HPDE6-E6E7 (cell line): ENCODE data around the gene SNX33.
A peak's percentile ranks its signal among the peaks of the same experiment; 100 is the strongest.
"Not testable (repeated sequence)": the region's sequence is repeated elsewhere in the genome, so short reads cannot be mapped to it uniquely, and the experiment has no call there.

Experiments used
- DNase-seq: peaks from one replicate; pipeline ENCODE4 v3.0.0; 2011; ENCODE audit warnings: missing footprints; ENCODE audit errors: extremely low spot score

The SNX33 gene, protein sequence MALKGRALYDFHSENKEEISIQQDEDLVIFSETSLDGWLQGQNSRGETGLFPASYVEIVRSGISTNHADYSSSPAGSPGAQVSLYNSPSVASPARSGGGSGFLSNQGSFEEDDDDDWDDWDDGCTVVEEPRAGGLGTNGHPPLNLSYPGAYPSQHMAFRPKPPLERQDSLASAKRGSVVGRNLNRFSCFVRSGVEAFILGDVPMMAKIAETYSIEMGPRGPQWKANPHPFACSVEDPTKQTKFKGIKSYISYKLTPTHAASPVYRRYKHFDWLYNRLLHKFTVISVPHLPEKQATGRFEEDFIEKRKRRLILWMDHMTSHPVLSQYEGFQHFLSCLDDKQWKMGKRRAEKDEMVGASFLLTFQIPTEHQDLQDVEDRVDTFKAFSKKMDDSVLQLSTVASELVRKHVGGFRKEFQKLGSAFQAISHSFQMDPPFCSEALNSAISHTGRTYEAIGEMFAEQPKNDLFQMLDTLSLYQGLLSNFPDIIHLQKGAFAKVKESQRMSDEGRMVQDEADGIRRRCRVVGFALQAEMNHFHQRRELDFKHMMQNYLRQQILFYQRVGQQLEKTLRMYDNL

DNA sequence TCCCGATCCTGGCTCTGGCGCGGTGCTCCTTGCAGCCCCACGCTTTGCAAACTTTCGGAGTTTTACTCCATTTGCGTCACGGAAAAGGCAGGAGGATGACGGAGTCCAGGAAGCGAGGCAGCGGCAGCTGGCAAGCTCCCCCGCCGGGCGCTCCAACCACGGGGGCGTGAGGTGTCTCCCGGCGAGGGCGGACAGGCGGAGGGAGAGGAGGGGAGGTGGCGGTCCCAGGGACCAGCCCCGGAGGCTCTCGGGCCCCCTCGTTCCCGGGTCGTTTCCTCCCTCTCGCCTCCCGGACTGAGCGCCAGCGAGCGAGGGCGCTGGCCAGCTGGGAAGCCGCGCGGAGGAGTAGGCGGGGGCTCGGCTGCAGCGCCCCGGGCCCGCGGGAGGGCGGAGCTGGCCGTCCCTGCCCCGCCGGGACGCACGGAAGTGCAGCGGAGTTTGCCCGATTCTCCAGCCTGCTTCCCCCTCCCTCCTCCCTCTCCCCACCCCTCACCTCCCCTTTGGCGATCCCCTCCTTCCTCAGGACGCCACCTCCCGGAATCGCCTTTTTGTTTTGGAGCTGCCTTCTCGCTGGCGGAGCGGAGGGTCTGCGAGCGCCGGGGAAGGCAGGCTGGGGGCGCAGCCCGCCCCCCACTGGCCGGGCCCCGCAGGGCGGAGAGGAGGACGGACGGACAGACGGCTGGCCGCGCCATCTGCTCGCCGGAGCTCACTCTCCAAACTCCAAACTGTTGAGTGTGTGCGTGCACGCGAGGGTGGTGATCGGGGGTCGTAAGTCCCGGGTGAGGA lies at the start of gene SNX33:
Gene SNX33, plus strand, starts transcription at position 543 of the 786 bp plus-strand sequence. CDS start 1,191 bp downstream, outside the sequence.
- peak; percentile 71 for DNase-seq

DNA sequence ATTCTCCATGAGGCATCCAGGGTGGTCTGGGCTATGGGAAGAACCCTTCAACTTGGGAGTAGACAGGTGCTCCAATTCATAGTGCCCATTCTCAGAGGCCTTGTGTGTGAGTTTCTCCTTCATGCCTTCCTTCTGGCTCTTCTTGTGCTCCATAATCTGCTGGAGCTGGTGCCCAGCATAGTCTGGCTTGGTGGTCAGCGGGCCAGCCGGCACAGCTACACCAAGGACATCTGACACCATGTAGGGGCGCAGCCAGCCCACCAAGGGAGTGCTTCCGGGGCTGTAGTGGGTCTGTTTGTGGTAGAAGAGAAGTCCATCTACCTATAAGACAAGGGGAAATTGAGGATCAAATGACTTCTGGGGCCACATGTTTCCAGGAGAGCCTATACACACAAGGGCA lies 49.4 kb upstream of the SNX33 start:
- DNase-seq = no peak

DNA sequence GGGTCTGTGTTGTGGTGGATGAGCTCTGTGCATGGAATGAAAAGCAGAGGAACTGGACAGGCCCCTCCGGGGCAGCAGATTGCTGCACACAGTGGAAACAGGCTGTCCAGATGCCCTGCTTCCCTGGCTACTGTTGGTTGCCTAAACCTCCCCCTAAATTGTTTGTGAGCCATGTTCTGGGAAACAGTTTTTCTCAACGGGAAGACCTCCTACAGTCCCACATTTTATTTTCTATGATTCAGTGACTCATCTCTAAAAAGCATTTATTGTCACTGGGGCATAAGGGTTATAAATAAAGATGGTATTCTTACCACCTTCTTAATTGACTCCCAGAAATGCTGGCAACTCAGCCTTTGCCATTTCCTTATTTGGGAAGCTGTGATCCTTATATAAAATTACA lies 48.3 kb upstream of the SNX33 start:
- no peak for DNase-seq

DNA sequence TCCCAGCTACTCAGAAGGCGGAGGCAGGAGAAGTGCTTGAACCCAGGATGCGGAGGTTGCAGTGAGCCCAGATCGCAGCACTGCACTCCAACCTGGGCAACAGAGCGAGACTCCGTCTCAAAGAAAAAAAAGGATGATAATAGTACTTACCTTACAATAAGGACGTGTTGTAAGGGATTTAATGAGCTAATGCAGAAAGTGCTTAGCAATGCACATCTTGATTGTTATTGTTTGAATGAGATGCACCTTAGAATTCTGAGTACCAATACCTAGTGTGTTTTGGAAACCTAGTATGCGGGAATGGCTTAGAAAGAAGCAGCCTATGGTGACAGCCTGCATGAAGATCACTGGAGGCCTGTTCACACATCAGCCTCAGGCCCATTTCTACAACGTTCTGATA lies 41.7 kb upstream of the SNX33 start:
- no peak for DNase-seq

DNA sequence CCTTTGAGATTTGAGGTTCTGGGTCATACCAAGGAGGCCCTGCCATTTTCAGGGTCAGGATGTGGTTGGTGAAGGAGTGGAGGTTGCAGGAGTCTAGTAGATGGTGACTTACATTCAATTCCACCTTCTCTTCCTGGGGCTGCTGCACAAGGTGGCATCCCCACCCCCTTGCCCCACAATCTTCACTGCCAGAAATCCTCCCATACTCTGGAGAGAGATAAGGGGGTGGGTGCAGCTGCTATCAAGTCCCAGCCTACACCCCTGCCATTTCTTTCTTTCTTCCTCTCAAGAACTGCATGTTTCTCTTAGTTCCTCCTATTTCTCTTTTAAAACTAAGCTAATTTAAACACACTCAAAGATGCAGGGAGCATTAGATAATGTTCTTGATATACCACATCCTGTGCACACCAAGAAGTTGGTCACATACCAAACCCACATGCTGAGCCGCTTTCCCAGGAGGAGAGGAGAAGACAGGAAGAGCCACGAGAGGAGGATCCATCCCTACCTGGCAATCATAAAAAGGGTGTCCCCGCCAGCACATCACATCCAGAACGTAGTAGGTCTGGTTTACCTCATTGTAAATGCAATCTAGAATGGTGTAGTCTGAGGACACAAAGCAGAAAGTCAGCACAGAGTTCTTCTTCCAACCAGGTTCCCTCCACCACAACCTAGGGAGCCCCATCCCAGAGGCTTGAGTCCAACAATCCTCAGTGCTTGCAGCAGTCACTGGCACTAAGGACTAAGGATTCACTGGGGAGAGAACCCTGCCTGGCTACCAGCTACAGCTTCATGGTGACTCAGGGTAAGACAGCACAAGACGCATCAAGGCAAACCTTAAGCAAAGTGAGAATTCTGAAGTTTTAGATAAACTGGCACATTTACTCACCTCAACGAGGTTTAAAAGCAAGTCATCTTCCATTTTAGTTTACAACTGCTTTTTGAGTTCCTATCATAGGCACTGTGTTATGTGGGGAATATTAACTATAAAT lies 40.7 kb upstream of the SNX33 start:
- DNase-seq = no peak

DNA sequence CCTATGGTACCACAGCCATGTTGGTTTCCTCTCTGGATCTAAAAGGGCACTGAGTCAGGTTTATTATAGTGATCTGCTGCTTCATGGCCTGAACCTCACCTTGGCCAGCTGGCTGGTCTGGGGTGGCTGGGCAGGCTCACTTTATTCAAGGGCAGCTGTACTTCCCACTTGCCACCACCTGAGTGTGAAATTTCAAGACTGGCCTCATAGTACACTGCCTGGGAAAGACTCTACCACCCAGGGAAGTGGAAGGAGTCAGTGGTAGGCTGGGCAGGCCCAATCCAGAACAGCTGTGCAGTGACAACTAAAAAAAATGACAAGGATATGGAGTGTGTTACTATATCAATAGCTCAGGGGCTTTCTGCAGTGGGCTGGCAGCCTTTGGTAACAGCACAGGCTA lies 30.9 kb upstream of the SNX33 start:
- DNase-seq = no peak

DNA sequence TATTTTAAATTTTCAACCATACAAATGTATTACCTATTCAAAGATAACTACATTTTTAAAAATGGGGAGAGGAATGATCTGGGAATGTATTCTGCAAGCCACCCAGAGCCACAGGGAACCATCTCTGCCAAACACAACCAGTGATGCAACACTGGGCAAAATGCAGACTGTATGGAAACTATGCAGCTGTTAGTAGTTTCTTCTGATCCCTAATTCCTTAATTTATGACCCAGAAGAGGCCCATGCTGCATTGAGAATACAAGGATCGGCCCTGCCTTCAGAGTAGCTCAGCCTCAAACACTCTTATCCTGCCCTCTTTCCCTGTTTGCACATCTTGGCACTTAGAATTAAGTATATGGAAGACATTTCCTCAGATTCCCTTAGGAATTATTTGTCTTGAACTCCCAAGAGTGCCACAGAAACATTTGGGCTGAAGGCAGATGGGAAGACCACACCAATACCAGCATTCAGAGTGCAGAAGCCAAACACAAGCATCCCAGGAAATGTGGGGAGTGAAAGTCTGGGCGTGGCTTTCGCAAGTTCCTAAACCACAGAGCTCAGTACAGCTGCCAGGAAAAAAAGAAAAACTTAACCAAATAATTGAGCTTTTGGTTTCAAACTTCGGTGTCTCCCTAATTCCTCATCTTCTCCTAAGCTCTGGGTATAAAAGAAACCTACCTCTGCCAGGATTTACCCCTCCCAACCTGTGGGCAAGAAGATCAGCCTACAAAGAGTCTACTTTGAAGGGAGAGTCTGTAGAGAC lies 27.5 kb upstream of the SNX33 start:
- DNase-seq = no peak

DNA sequence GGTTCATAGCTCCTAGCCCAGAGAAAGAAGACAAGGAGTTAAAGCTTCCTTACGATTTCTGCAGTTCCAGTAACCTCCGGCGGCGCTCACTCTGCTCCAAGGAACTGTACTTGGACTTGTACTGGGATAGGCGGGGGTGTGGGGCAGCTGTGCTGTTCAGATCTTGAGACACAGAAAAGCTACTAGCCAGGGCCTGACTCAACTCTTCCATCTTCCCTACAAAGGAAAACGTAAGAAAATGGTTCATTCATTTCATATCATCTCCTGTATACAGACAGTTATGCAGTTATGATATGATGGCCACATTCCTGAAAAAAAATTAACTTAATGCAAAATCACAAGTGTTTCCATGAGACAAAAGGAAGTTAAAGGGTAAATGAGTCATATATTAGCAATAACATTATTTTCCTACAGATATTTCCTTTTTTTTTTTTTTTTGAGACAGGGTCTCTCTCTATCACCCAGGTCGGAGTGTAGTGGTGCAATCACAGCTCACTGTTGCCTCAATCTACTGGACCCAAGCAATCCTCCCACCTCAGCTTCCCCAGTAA lies 26.8 kb upstream of the SNX33 start:
- peak; percentile 65 for DNase-seq

DNA sequence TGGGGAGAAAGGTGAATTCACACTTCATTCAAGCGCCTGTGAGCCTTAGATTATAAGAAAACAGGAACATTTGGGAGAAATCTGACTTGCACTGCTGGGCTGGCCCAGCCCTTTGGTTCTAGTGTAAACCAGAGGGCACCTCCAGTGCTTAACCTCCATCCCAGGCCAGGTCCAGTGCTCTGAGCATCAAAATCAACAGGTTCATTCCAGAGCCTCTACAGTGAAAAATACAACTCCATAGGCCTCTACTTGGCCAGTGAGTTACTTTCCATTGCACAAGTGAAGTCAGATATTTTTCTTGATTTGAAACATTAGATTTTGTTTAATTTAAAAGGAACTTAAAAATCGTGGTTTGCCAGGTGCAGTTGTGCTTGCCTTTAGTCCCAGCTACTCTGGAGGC lies 25.2 kb upstream of the SNX33 start:
- no peak for DNase-seq

DNA sequence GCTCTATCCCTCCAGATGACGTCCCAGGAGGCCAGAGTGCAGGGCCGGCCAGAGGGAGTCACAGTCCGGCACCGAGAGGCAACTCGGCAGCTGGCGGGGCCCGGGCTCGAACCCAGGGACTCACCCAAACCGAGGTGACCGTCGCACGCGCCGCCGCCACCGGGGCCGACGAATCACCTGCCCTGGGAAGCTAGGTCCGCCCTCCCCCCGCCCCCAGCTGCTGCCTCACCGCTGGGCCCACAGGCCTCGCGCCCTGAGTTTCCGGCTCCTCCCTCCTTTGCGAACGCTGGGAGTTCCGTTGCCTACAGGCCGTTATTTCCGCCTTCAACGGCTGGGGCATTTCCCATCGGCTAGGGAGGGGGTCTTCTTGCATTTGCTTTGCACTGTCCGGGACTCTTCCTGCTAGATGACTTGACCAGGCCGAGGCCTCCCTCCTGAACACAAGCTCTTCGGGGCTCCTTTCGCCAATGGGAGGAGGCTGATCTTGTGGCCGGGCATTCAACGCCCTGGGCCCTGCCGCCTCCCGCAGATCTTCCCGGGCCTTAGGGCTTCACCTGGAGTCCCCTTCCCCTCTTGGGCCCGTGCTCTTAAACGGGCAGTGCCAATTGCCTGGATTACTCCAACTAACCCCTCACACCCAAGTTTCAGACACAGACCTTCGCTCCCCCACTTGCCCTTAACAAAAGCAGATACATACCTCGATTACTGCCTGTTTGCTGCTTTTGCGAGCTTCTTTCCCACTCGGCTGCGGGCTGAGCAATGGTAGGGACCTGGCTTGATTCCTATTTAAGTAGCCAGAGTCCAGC lies 22.0 kb upstream of the SNX33 start, which contains the start of gene SNUPN:
Gene SNUPN, minus strand, starts transcription at position 184 of the 806 bp plus-strand sequence. CDS start 4,674 bp downstream, outside the sequence.
- DNase-seq = peak; percentile 92

DNA sequence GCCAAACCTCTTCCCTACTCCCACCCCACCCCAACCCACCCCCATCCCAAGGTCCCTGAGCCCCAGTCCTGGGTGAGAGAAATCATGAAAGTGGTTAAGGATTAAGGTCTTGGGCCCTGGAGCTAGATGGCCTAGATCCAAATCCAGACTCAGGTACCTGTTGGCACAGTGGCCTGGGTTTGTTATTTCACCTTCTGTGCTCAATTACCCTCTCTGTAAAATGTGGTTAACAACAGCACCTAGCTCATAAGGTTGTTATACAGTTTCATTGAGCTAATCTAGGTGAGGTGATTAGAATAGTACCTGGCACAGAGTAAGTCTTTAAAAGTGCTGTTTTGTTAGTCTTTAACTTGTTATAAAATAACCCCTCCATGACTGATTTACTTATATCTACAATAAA lies 15.8 kb upstream of the SNX33 start:
- no peak for DNase-seq

DNA sequence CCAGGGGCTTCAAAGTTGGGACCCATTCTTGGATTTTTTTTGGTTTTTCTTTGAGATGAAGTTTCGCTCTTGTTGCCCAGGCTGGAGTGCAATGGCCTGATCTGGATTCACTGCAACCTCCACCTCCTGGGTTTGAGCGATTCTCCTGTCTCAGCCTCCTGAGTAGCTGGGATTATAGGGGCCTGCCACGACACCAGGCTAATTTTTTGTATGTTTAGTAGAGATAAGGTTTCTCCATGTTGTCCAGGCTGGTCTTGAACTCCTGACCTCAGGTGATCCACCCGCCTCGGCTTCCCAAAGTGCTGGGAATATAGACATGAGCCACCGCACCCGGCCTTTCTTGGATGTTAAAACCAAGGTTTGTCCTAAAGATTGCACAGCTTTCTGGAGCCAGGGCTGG lies 13.8 kb upstream of the SNX33 start:
- not testable (repeated sequence) for DNase-seq

DNA sequence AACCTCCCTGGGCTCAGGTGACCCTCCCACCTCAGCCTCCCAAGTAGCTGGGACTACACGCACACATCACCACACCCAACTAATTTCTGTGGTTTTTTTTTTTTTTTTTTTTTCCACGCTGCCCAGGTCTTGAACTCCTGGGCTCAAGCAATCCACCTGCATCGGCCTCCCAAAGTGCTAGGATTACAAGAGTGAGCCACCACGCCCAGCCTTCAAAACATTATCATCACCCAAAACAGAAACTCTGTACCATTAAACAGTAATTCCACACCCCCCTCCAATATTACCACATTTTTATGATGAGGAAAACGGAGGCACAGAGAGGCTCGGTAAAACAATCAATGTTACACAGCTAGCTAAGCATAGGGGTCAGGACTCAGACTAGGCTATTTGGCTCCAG lies 11.7 kb upstream of the SNX33 start:
- no peak for DNase-seq

DNA sequence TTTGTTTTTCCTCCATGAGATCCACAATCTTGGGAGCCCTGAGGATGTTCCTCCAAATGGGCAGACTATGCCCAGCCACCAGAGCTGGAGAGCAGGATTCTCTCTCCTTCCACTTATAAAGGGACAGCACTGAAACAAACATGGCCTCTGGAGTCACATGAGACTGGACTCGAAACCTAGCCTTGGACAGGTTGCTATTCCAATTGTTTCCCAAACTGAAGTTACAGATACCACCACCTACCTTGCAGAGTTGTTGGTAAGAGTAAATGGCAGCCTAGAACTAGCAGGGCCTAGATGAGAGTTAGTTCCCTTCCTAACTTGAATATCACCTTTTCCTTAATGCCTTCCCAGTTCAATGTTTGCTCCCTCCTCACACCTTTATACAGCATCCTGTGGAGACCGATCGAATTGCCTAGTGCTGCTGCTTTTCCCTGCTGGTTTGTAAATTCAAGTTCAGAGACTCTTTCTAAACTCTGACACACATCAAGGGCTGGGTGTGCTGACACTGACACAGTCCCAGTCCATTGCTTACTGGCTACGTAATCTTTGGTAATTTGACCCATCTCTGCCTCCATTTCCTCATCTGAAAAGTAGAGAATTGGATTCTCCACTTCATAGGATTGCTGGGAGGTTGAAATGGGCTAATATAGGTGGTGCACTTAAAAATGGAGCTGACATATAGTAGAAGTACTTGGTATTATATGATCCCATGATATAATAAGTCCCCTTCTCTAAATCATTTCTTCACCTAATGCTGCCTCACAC lies 10.3 kb upstream of the SNX33 start:
- DNase-seq = no peak

DNA sequence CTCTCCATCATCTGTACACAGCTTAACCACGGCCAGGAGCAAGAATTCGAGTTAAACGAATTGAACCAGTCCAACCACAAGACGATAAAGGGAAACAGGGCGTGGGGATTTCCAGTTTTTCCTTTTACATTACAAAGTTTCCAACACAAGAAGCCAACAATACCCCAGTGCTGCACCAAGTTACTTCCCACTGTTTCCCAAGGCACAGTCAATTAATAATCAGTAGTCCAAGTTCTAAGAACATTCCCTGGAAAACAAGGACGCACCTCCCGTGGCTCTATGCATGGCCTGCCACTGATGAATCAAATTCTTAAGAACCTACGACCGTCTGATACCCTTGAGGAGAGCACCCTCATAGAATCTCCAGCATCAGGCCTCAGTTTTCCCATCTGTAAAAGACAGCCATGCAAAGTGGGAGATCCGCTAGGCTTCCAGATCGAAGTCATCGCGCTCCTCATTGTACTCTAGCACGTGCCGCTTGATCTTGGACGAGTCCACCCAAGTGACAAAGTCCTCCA lies 8.5 kb upstream of the SNX33 start:
- DNase-seq = no peak

DNA sequence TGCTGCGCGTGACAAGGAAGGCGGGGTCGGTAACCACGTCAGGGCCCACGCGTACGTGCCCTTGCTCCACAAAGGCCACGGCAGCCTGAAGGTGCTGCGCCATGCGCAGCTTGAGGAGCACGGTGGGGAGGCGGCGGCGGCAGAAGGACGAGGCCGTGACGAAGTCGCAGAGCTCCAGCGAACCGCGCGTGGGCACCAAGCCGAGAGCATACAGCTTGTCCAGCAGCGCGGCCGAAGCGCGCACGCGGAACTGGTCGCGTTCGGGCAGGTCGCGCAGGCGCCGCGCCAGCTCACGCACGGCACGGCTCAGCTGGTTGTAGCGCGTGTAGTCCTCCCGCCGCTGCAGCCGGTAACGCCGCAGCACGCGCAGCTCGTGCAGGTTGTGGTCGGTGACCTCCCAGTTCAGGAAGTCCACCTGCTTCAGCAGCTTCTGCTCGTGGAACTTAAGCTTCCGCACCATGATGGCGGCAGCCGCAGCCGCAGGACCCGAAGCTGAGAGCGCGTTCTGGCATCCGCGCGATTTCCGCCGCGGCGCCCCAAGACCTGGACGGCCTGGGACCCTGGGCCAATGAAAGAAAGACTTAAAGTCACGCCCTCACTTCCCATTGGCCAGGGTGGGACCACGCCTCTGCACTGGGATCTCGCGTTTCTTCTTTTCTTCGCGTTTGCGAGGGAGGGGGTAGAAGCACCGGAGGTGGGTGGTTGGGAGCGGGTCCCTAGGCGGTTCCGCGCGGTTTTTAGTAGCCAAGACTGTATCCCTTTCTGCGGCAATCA lies 7.8 kb upstream of the SNX33 start, which contains the start of gene IMP3:
Gene IMP3, minus strand, starts transcription at position 516 of the 774 bp plus-strand sequence. Its CDS starts 56 bp downstream, at position 460.
- peak; percentile 91 for DNase-seq

DNA sequence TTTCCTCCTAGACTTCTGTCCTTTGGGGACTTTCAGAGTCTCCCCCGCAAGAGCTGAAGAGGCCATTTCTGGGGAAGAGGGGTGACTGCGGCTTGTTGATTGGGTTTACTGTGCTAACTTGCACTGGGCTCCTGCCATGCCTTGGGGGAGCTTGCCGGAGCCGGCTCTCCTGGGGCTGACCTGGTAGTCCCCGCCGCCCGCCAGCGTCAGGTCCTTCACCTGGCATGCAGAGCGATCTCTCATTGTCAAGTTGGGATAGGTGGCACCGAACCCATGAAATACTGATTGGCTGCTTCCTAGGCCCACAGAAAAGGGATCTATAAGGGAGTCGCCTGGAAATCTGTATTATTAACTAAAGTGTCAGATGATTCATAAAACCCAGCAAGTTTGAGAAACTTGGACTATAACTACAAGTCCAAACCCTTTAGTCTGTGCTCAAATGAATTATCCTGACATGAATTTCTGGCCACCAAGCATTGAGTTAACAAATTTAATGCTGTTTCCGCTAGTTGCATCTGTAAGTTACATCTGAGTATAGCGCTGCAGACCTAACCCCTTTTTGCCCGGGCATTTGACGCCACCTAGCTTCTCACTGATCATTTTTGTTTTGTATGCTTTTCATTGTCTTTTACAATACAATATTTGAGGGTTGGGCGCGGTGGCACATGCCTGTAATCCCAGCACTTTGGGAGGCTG lies 7.1 kb upstream of the SNX33 start:
- no peak for DNase-seq
